ENCODE data around the gene BBS1.

GRCh38 chr11:66570850-66571180, 60.4 kb downstream of the BBS1 start:
- TF ChIP-seq, protein P1, sequence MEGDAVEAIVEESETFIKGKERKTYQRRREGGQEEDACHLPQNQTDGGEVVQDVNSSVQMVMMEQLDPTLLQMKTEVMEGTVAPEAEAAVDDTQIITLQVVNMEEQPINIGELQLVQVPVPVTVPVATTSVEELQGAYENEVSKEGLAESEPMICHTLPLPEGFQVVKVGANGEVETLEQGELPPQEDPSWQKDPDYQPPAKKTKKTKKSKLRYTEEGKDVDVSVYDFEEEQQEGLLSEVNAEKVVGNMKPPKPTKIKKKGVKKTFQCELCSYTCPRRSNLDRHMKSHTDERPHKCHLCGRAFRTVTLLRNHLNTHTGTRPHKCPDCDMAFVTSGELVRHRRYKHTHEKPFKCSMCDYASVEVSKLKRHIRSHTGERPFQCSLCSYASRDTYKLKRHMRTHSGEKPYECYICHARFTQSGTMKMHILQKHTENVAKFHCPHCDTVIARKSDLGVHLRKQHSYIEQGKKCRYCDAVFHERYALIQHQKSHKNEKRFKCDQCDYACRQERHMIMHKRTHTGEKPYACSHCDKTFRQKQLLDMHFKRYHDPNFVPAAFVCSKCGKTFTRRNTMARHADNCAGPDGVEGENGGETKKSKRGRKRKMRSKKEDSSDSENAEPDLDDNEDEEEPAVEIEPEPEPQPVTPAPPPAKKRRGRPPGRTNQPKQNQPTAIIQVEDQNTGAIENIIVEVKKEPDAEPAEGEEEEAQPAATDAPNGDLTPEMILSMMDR (conservative IDR thresholded peaks at IDR 0.05 in 1 of 2, IDR thresholded peaks at IDR 0.05 in 1 of 2; ENCODE audit: extremely low read depth in 1 of 2, insufficient read depth in 1 of 2, low read depth in 1 of 2, low read length in 2 of 2) = no peak
- TF ChIP-seq EZH2 (IDR thresholded peaks at IDR 0.05; ENCODE audit: borderline replicate concordance, low read length) = no peak

Measured in mammary epithelial cell (primary cell).